Cerebellar cortex (tissue), 1 donor: ENCODE data around the gene CDH23.
A peak's percentile ranks its signal among the peaks of the same experiment; 100 is the strongest.

Experiments
- DNase-seq: peaks from one replicate; pipeline ENCODE4 v3.0.0-alpha.2; 2015; ENCODE audit warnings: low spot score

Gene CDH23

DNA sequence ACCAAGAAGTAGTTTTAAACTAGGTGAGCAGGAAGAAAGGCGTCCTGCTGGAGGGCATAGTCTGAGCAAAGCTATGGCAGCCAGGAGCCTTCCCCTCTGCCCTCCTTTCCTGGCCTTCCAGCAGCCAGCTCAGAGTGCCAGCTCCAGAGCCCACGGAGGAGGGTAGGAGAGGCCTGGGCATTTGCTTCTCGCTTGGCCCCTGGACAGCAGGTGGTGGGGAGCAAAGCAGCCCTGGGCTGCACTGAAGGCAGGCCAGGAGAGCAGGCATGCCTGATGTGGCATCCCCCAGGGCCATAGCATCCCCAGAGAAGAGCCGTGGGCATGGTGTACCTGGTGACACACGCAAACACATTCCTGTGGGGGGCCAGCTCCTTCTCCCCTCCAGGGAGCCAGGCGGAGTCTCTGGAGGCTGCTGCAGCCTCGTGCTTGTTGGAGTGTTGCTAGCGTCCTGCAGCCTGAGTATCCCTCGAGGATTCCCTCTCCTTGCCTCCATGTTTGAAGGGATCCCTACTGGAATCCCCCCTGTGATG, 43.9 kb downstream of the CDH23 start:
- DNase-seq, result no peak

DNA sequence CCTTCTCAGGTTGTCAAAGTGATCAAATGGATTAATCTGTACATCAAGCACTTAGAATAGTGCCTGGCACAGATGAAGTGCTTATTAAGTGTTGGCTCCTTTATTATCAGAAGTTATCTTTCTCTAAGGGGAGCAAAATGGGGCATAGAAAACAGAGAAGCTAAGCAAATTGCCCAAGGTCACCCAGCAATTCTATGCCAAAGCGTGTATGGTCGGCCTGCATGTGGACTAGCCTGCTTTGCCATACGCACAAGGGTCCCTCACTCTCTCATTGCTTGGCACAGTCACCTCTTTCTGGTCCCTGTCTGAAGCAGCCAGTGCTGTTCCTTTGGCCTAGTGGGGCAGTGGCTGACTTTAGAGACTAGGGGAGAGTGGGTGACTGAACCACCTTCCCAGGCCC, 45.3 kb downstream of the CDH23 start:
- no peak for DNase-seq

DNA sequence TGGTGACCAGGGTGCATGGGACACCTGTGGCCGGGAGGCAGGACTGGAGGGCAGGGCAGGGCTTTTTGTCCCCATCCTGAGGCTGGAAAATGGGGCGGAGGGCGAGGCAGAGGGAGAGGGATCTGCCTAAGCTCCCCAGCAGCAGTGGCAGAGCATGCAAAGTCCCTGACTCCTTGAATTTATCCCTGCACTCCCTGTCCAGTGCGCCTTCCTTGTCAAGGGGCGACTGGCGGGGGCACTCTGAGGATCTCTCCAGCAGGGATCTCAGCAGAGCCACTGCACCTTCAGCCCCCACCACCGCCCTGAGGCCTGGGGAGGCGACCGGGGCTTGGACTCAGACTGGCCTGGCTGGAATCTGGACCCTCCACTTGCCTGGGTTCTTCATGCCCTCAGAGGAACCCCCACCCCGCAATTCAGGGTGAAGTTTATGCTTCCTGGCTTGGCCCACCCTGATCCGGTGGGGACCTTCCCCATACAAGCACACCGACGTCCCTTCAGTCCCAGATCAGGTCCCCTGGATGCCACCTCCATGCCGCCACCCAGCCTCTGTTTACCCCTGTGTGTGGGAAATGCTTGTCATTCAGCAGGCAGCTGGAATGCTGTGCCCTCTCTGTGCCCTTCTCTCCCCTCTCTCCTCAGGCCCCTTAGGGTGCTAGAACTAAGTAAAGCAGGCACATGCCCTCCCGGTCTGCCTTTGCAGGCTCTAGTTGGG, 46.3 kb downstream of the CDH23 start:
- DNase-seq, result no peak

DNA sequence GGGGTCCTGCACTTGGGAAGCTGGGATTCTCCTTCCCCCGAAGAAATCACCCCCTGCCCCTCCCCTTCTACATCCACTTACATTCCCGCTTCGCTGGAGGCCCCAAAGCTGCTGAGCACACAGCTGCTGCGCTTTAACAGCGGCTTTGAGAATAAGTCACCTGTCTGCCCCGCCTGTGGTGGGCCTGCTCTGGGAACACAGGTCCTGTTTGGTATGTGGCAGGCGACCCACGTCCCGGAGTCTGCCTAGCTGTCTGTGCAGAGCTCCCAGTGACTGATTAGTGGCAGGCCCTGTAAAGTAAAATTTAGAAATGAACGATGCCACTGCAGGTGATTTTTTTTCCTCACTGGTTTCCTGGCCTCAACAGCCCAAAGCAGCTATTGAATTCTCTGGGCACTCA, 47.0 kb downstream of the CDH23 start:
- no peak for DNase-seq

DNA sequence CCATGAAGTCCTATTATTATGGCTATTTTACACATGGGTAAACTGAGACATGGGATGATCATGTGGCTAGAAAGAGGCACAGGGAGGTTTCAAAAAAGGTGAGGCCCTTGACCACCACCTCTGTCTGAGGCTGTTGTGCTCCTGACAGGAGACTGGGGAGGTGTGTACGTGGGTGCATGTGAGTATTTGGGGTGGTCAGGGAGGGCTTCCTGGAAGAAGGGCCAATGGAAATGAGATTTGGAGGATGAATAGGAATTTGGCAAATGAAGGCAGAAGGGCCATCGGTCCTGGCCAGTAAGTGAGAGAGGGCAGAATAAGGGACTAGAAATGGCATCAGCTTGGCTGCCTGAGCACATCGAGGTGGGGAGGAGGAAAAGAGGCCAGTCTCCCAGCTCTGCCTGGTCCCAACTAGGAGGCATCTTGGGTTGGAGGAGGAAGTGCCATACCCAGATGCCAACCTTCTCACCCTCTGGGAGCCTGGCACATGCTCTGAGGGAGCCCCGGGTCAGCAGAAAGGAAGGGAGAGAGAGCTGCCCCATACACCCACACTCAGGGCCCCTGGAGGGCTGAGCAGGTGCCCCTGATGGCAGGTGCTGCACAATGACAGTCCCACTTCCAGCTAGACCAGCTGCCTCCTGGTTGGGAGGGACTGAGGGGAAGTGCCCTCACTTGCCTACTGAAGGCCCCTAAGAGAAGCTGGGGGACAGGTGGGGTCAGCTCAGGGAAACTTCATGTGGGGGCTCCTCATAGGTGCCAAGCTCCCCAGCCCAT, 47.7 kb downstream of the CDH23 start:
- no peak for DNase-seq

DNA sequence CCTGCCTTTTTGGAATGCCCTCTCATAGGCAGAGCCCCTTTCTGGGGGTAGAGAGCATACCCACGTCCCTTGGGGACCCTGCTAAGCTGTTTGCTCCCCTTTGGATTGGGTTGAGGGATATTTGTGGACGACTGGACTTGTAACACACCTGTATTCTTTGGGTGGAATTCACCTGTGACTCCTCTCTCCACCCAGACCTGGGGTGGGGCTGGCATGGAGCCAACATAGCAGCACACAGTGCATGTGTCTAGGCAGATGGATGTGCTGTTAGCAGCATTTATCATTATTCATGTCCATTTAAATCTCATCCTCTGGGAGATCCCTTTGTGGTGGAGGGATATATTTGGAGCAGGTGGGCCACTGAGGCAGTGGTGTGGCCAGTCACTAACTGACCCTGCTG, 51.0 kb downstream of the CDH23 start:
- no peak for DNase-seq

GRCh38 chr10:71448146-71448545, 51.4 kb downstream of the CDH23 start:
- no peak for DNase-seq

DNA sequence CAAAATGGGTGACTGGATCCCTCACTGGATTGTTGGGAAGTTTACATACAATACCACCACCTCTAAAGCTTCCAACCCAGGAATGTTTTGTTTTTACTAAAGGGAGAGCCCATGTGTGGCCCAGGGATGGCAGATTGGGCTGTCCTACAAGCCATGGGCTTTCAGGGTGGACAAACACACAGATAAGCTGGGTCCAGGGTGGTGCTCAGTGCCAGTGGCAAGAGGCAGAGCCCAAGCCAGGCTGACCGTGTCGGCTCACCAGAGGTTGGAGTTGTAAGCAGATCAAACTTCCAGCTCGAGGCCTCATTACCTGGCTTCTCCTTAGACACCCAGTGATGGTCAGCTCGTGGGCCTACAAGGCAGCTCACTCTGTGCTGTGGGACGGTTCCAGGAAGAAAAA, 52.3 kb downstream of the CDH23 start:
- no peak for DNase-seq

- no peak for DNase-seq
These were observed 55.0 kb downstream of the CDH23 start for GRCh38 chr10:71451754-71452153.

GRCh38 chr10:71453186-71453585, 56.5 kb downstream of the CDH23 start:
- DNase-seq, result no peak

DNA sequence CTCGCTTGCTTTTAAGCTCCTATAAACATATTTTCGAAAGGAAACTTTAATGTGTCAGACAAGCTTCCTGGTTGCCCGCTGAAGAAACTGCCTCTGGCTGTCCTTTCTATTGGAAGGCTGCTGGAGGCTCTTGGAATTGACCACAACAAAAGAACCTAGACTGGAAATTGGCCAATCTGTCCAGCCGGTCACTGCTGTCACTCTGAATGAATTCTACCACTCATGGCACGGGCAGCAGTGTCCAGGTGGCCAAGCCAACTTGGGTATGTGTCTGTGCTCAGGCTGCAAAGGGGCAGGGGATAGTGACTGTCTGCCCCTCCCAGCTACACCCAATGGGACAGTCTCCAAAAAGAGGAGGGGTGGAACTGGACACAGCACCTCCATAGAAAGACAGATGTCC, 57.6 kb downstream of the CDH23 start:
- DNase-seq, result peak; percentile 91

GRCh38 chr10:71455035-71455434, 58.3 kb downstream of the CDH23 start:
- no peak for DNase-seq

GRCh38 chr10:71456631-71457030, 59.9 kb downstream of the CDH23 start:
- no peak for DNase-seq

DNA sequence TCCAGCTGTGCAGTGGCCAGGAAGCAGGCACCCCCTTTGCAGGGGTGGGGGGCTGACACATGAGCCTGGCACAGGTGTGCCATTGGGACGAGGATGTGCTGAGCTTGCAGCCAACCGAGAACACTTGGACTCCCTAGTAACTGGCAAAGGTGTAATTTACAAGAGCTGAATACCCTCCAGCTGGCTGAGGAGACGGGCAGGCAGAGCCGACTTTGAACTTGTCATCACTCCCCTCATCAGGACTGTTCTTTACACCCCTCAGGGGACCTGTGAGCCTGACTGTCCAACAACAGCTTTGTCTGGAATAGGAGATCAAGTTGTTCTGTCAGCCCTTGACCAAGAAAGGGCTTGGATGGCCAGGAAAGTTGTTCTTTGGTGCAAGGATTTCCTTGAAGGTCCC, 61.2 kb downstream of the CDH23 start:
- no peak for DNase-seq

GRCh38 chr10:71458387-71458786, 61.7 kb downstream of the CDH23 start:
- no peak for DNase-seq

DNA sequence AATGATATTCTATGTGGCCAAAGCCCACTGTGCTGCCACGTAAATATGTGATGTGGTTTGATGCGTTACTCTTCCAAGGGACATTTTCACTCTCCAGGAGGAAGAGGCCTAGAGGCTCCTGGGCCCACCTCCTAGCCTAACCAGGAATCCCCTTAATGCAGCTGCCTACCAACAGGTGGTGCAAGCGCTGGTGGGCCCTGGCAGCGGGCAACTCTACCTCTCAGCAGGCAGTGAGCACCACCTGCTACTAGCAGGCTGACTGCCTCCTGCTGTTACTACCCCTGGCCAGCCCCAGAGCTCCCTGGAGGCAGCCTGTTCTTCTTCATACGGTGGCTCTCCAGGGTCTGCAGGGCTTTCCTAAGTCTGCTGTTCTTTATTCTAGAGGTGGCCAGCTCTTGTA, 62.8 kb downstream of the CDH23 start:
- no peak for DNase-seq

- no peak for DNase-seq
These were observed 63.9 kb downstream of the CDH23 start for GRCh38 chr10:71460615-71461014.

DNA sequence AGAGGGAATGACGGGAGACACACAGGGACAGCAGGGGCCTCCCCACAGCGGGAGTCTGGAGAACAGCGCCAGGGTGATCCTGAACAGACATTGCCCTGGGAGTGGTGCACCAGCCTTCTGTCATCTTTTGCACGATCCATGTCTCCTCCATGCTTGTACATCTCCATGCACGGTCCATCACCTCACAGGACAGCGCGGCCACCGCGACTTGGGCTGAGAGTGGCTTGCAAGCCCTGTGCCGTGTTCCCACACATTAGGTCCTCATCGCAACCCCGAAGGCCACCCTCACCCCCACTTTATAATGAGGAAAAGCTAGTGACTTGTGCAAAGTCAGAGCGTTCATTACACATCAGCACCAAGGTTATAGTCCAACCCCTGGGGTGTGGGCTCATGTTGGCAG, 64.7 kb downstream of the CDH23 start:
- no peak for DNase-seq

DNA sequence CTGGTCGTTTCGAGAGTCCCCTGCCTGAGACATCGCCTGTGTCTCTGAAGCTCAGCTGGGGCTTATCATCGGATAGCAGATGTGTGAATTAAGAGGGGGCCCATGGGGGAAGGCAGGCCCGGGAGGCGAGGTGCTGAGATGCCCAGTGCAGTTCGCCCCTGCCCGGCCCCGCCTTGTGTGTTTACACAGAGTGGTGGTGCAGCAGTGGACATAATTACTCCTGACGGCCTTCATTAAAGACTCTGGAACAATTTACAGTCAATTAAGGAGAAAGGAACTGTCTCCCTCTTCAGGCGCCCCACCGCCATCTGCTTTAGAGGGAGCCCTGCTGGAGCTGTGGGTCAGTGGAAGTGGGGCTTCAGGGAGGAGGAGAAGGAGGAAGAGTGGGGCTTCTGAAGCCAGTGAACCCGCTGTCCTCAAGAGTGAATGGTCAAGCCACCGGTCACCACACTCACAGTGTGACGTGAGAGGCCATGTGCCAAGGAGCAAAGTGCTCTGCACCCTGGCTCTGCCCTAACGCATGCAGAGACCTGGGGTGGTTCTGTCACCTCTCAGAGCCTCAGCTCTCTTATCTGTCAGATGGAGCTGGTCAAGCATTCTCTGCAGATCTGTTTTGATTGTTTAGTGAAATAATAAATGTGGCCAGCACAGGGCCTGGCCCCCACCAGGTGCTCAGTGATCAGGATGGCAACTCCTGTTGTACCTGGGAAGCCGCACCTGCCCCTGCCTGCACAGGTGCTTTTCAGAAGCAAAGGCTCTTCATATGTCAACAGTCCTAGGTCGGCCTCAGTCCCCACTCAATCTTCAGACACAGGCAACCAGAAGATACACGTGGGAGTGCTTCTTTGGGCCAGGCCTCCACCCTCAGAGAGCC, 65.6 kb downstream of the CDH23 start:
- DNase-seq, result peak; percentile 76

- DNase-seq, result peak; percentile 98
These were observed 66.4 kb downstream of the CDH23 start for GRCh38 chr10:71463111-71463510.

DNA sequence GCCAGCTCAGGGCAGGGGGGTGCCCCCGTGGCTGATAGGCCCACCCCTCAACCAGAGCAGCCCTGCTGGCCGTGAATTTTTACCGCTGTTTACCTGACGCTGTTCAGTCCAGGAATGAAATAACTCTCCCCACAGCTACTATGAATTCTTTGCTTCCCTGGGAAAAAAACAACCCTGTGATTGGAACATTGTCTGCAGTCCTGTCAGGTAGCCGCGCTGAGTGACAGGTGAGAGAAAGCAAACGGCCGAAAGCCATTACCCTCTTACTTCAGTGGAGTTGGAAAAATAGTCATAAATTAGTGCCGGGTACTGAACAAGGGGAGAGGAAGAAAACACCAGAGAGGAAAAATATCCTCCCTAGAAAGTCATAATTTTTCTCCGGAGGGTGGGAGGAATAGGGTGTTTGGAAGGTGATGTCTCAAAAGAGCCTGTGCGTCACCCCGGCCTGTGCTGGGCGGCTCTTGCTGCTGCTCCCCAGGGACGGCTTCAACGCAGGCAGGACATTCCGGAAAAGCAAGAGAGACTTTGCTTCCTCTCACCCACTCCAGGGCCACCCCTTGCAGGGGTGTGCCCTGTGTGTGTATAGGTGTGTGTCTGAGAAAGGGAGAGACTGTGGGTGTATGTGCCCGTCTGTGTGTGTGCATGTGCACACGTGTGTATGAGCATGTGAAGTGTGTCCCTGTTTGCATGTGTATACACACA, 69.0 kb downstream of the CDH23 start:
- DNase-seq, result no peak

- DNase-seq, result no peak
These were observed 69.6 kb downstream of the CDH23 start for GRCh38 chr10:71466330-71466729.
